Measurements from ENCODE around the gene FCHSD2. TPM values are rescaled to one million over a fixed set of nuclear protein-coding genes. Genes with fewer than 3 reads are reported as not detected.

The FCHSD2 gene
- total and polyA plus RNA-seq, 7 donors = 5.7 to 18.5 (median 9.7) TPM

GRCh38 chr11:73100578-73100977 is 41.5 kb downstream of the FCHSD2 start:
- TF ChIP-seq, protein P1, sequence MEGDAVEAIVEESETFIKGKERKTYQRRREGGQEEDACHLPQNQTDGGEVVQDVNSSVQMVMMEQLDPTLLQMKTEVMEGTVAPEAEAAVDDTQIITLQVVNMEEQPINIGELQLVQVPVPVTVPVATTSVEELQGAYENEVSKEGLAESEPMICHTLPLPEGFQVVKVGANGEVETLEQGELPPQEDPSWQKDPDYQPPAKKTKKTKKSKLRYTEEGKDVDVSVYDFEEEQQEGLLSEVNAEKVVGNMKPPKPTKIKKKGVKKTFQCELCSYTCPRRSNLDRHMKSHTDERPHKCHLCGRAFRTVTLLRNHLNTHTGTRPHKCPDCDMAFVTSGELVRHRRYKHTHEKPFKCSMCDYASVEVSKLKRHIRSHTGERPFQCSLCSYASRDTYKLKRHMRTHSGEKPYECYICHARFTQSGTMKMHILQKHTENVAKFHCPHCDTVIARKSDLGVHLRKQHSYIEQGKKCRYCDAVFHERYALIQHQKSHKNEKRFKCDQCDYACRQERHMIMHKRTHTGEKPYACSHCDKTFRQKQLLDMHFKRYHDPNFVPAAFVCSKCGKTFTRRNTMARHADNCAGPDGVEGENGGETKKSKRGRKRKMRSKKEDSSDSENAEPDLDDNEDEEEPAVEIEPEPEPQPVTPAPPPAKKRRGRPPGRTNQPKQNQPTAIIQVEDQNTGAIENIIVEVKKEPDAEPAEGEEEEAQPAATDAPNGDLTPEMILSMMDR (IDR thresholded peaks at IDR 0.05) = no peak
- no peak for DNase-seq

DNA sequence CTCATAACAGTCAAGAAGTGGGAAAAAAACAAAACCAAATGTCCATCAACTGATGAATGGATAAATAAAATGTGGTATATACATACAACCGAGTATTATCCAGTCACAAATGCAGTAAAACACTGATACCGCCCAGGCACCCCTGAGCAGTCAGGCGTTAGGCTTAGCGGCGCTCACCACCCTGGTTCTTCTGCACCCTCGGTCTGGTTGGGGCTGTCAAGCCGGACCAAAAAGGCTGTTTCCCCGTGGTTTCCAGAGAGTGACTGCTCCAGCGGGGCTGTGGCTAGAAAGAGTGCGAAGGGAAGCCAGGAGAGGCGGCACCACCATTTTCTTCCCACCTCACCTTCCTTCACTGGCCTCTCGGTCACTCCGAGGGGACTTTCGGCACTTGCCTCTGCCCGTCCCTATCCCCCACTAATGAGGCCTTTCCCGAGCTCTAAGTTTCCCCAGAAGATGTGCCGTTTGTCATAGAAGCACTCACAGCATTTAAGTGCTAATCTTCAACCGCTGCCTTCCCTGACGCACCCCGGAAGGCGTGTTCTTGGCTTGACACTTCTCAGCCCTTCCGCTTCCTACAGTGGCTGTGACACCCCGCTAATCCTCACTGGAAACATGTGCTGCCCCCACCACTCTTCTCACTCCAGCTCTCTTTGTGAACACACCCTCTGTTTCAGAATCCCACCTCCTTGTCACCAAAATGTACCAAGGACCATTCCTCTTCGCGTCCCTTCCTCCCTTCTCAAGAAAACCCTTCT is 42.4 kb downstream of the FCHSD2 start:
- ATAC-seq (no peak), DNase-seq (no peak)
- Histone ChIP-seq H3K36me3 (ENCODE audit: insufficient read depth in 1 of 2, low read depth in 1 of 2) (no peaks in the 10 kb centered on the region), H3K4me3 (no peak overlapping the region), H3K27me3 (ENCODE audit: insufficient read depth in 3 of 3, low read length in 2 of 3) (no peaks in the 10 kb centered on the region), H3K4me1 (no peaks in the 10 kb centered on the region), H3K27ac (no peak overlapping the region), H3K9me3 (peaks cover 2% of the 10 kb centered on the region)
- intact Hi-C loops (cut with DNase I) = loop anchor here in 1 of 2 donors (5.0 kb wide), 1 partner anchor 38 kb away; no protein-coding TSS in a partner anchor
- 92 to 93% (median 92%) methylated on average over 24 to 25 of the region's 25 CpGs for WGBS, 3 donors
- TF ChIP-seq, protein P1 (IDR thresholded peaks at IDR 0.05) = no peak

More at GRCh38 chr11:73100578-73100977, 41.5 kb downstream of the FCHSD2 start:
- no peak overlapping the region for H3K4me3 ChIP-seq
- intact Hi-C loops (cut with DNase I) = no loop called here
- no peaks in the 10 kb centered on the region for H3K4me1 ChIP-seq
- H3K27me3 ChIP-seq (ENCODE audit: insufficient read depth in 3 of 3, low read length in 2 of 3) = no peaks in the 10 kb centered on the region
- 92 to 95% (median 95%) methylated on average over 8 of the region's 8 CpGs for WGBS, 3 donors
- H3K36me3 ChIP-seq (ENCODE audit: insufficient read depth in 1 of 2, low read depth in 1 of 2) = no peaks in the 10 kb centered on the region
- H3K9me3 ChIP-seq = peaks cover 2% of the 10 kb centered on the region
- H3K27ac ChIP-seq = no peak overlapping the region
- ATAC-seq = no peak

GRCh38 chr11:73095613-73096012 is 46.5 kb downstream of the FCHSD2 start:
- TF ChIP-seq, protein P1 (IDR thresholded peaks at IDR 0.05) = no peak
- Histone ChIP-seq H3K4me3 (no peak overlapping the region), H3K4me1 (no peaks in the 10 kb centered on the region), H3K9me3 (no peaks in the 10 kb centered on the region), H3K27me3 (ENCODE audit: insufficient read depth in 3 of 3, low read length in 2 of 3) (no peaks in the 10 kb centered on the region), H3K27ac (no peak overlapping the region), H3K36me3 (ENCODE audit: insufficient read depth in 1 of 2, low read depth in 1 of 2) (no peaks in the 10 kb centered on the region)
- 53 to 67% (median 56%) methylated on average over 2 of the region's 2 CpGs for WGBS, 3 donors
- ATAC-seq = no peak
- intact Hi-C loops (cut with DNase I) = loop anchor here in 1 of 2 donors (5.0 kb wide), 1 partner anchor 42 kb away; no protein-coding TSS in a partner anchor
- no peak for DNase-seq

DNA sequence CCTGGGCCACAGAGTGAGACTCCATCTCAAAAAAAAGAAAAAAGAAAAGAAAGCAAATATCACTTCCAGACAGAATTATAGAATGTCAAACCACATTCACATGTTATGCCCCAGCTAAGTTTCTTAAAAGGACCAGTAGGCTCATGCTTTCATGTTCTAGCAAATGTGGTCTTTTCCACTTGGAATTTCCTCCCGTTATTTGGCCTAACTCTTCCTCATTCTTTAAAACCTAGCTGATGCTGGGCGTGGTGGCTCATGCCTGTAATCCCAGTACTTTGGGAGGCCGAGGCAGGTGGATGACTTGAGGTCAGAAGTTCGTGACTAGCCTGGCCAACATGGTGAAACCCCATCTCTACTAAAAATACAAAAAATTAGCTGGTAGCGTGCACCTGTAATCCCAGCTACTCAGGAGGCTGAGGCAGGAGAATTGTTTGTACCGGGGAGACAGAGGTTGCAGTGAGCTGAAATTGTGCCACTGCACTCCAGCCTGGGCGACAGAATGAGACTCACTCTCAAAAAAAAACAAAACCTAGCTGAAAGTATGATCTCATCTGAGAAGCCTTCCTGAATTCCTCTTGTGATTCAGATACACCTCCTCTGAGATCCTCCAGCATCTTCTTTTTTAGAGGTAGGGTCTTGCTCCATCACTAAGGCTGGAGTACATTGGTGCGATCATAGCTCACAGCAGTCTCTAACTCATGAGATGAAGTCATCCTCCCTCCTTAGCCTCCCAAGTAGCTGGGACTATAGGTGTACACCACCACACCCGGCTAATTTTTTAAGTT is 50.4 kb downstream of the FCHSD2 start:
- H3K36me3 ChIP-seq (ENCODE audit: insufficient read depth in 1 of 2, low read depth in 1 of 2) = no peaks in the 10 kb centered on the region
- no peaks in the 10 kb centered on the region for H3K27me3 ChIP-seq (ENCODE audit: insufficient read depth in 3 of 3, low read length in 2 of 3)
- H3K27ac ChIP-seq = no peak overlapping the region
- H3K4me3 ChIP-seq = no peak overlapping the region
- ATAC-seq (no peak), DNase-seq (no peak)
- intact Hi-C loops (cut with DNase I) = no loop called here
- H3K9me3 ChIP-seq = no peaks in the 10 kb centered on the region
- peaks cover 6% of the 10 kb centered on the region for H3K4me1 ChIP-seq
- TF ChIP-seq, protein P1 (IDR thresholded peaks at IDR 0.05) = no peak
- WGBS, 3 donors = 90 to 98% (median 92%) methylated on average over 9 of the region's 9 CpGs
